Nephron (organoid): Measurements from ENCODE around the gene FBXL17.

Source experiments
- H3K27ac Mint-ChIP-seq, 3 experiments: 2 replicates each; pipeline ENCODE4 v1.8.0; 2020; ENCODE audit warnings: mixed read lengths in 3 of 3, mild to moderate bottlenecking in 2 of 3, moderate library complexity in 1 of 3
- H3K27me3 Mint-ChIP-seq: 2 replicates; pipeline ENCODE4 v1.8.0; 2021; ENCODE audit warnings: low read depth, mild to moderate bottlenecking, moderate library complexity, mixed read lengths
- H3K36me3 Mint-ChIP-seq: 2 replicates; pipeline ENCODE4 v1.8.0; 2020; ENCODE audit warnings: low read depth, mixed read lengths
- H3K4me1 Mint-ChIP-seq: 2 replicates; pipeline ENCODE4 v1.8.0; 2020; ENCODE audit warnings: mixed read lengths
- H3K4me3 Mint-ChIP-seq, 3 experiments: 2 replicates each; pipeline ENCODE4 v1.8.0; 2020; ENCODE audit warnings: mild to moderate bottlenecking in 3 of 3, mixed read lengths in 3 of 3, moderate library complexity in 2 of 3
- H3K9me3 Mint-ChIP-seq: 2 replicates; pipeline ENCODE4 v1.8.0; 2020; ENCODE audit warnings: mixed read lengths
- CTCF ChIP-seq, 3 experiments: fragments of 200-600 bp; sonication (generic); IDR thresholded peaks; one replicate each; pipeline ENCODE4 v1.5.0; 2021; ENCODE audit warnings: antibody characterized with exemption in 3 of 3; ENCODE audit not compliant: unreplicated experiment in 3 of 3

FBXL17 gene

DNA sequence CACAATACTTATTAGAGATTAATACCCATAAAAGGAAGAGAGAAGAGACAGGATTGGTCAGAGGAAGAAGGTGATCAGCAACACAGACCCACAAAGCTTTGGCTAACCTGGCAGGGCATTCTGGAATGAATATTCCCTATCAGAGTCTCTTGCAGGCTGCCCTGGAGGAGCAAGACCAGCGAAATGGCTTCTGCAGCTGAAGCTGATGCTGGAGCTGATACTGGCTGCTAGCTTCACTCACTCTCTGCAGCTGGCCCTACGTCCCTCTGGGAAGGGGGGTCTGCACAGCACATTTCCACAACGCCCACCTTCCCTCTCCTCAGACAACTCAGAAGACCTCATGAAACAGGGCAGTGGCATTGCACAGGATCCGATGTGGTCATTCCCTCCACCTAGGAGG, 541.3 kb downstream of the FBXL17 start:
- H3K4me3 Mint-ChIP-seq, result no peak overlapping the region
- H3K4me1 Mint-ChIP-seq, result no peaks in the 10 kb centered on the region
- no peaks in the 10 kb centered on the region for H3K36me3 Mint-ChIP-seq
- H3K27ac Mint-ChIP-seq, result no peak overlapping the region
- TF ChIP-seq CTCF (IDR thresholded peaks at IDR 0.05; ENCODE audit: unreplicated experiment in 3 of 3), result no peak
- H3K27me3 Mint-ChIP-seq, result peaks cover 8% of the 10 kb centered on the region
- peaks cover 3% of the 10 kb centered on the region for H3K9me3 Mint-ChIP-seq

GRCh38 chr5:107840161-107840560, 541.7 kb downstream of the FBXL17 start:
- Mint-ChIP-seq H3K9me3 (no peaks in the 10 kb centered on the region), H3K27ac (no peak overlapping the region), H3K4me3 (no peak overlapping the region), H3K36me3 (no peaks in the 10 kb centered on the region), H3K4me1 (no peaks in the 10 kb centered on the region), H3K27me3 (peaks cover 8% of the 10 kb centered on the region)
- TF ChIP-seq CTCF (IDR thresholded peaks at IDR 0.05; ENCODE audit: unreplicated experiment in 3 of 3), result no peak

- H3K4me3 Mint-ChIP-seq, result no peak overlapping the region
- H3K9me3 Mint-ChIP-seq, result no peaks in the 10 kb centered on the region
- H3K27ac Mint-ChIP-seq, result no peak overlapping the region
- no peak for TF ChIP-seq CTCF (IDR thresholded peaks at IDR 0.05; ENCODE audit: unreplicated experiment in 3 of 3)
- H3K36me3 Mint-ChIP-seq, result no peaks in the 10 kb centered on the region
- H3K4me1 Mint-ChIP-seq, result peaks cover 15% of the 10 kb centered on the region
- peaks cover 18% of the 10 kb centered on the region for H3K27me3 Mint-ChIP-seq
Observed at GRCh38 chr5:107835096-107835495, 546.8 kb downstream of the FBXL17 start.

GRCh38 chr5:107832746-107833145, 549.2 kb downstream of the FBXL17 start:
- Mint-ChIP-seq H3K9me3 (no peaks in the 10 kb centered on the region), H3K27ac (no peak overlapping the region), H3K36me3 (no peaks in the 10 kb centered on the region), H3K4me3 (no peak overlapping the region), H3K27me3 (peaks cover 18% of the 10 kb centered on the region), H3K4me1 (peaks cover 18% of the 10 kb centered on the region)
- TF ChIP-seq CTCF (IDR thresholded peaks at IDR 0.05; ENCODE audit: unreplicated experiment in 3 of 3), result no peak

DNA sequence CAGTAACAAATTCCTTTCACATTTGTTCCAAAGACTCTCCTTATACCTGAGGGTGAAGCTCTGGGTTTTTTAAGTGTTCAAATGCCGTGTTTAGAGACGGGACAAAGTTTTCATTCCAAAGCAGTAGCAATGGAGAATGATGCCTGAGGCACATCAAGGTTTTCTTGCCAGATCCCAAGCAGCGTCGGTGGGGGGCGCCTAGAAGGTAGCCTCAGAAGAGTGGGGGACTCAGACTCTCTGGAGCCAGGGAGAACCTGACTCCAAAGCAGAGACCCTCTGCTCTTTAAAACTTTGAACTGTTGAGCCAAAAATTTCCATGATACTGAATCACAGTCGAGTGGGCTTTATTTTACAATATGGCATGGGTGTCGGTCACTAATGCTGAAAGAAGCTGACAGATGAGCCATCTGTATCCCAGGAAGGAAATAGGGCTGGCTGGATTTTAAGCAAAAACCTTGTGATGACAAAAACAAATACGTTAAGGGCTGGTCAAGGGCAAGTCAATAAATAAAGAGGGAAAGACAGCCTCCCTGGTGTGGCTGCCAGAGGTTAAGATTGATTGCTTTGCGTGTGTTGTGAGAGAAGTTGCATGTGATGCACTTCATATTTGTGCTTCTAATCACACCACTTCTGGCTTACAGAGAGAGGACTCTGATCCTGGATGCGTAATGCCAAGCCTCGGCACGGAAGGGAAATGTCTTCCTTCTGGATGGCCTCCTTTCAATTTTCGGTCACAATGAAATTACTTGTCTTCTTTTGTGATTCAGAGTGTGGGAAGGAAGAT, 550.1 kb downstream of the FBXL17 start:
- H3K36me3 Mint-ChIP-seq, result no peaks in the 10 kb centered on the region
- H3K4me3 Mint-ChIP-seq, result no peak overlapping the region
- no peaks in the 10 kb centered on the region for H3K9me3 Mint-ChIP-seq
- H3K27me3 Mint-ChIP-seq, result peaks cover 15% of the 10 kb centered on the region
- TF ChIP-seq CTCF (IDR thresholded peaks at IDR 0.05; ENCODE audit: unreplicated experiment in 3 of 3), result no peak
- peak overlapping the region in 2 of 3 experiments; percentile 15 to 18 for H3K27ac Mint-ChIP-seq
- H3K4me1 Mint-ChIP-seq, result peaks cover 18% of the 10 kb centered on the region

GRCh38 chr5:107830750-107831149, 551.1 kb downstream of the FBXL17 start:
- H3K27me3 Mint-ChIP-seq, result peaks cover 13% of the 10 kb centered on the region
- H3K4me1 Mint-ChIP-seq, result peaks cover 18% of the 10 kb centered on the region
- no peaks in the 10 kb centered on the region for H3K9me3 Mint-ChIP-seq
- no peak for TF ChIP-seq CTCF (IDR thresholded peaks at IDR 0.05; ENCODE audit: unreplicated experiment in 3 of 3)
- peak overlapping the region in 1 of 3 experiments; percentile 17 for H3K27ac Mint-ChIP-seq
- H3K4me3 Mint-ChIP-seq, result no peak overlapping the region
- H3K36me3 Mint-ChIP-seq, result no peaks in the 10 kb centered on the region
